Measurements from ENCODE around the gene PRSS58. TPM values are rescaled to one million over a fixed set of nuclear protein-coding genes. Genes with fewer than 3 reads are reported as not detected.

PRSS58 gene
- total and polyA plus RNA-seq, 2 donors (not counting 1 experiment from before 2014, with no cell fraction given), result not detected

DNA sequence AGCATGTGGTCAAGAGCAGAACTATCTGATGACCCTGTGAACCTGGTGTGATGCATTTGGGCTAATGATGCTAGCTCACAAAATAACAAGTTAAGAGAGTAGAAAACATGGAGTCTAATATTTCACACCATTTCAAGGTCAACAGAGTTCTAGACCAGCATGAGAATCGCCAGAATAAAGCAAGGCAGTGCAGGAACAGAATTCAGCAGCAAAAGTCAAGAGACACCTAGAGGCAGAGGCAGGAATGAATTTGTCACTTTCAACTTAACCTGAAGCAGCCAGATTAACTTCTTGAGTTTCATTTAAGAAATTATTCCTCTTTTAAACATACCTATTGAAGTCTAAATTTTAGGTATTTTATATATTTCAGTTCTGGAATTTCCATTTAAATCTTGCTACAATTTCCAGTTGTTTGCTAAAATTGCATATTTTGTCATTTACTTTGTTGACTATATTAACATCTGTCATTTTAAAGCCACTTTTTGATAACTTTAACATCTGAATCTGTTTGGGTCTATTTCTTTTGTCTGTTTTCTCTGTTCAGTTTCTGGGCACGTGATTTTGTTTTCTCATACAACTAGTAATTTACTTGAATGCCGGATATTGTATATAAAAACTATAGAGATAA lies 44.2 kb upstream of the PRSS58 start:
- Histone ChIP-seq H3K4me3 (replicated peaks in 1 of 4; ENCODE audit: control extremely low read depth in 1 of 4, insufficient read depth in 1 of 4, low read depth in 3 of 4, low read length in 4 of 4) (no peak overlapping the region), H3K9me3 (ENCODE audit: control insufficient read depth, insufficient read depth, low read depth, low read length) (no peaks in the 10 kb centered on the region), H3K27ac (ENCODE audit: insufficient read depth, low read length) (no peak overlapping the region), H3K27me3 (ENCODE audit: control insufficient read depth, insufficient read depth, low read length) (no peaks in the 10 kb centered on the region), H4K20me1 (ENCODE audit: control insufficient read depth, extremely low read depth, insufficient read depth, low read length) (no peaks in the 10 kb centered on the region), H3K4me1 (ENCODE audit: control insufficient read depth, extremely low read depth, insufficient read depth, low read length) (no peaks in the 10 kb centered on the region), H3K9ac (ENCODE audit: insufficient read depth, low read length) (no peak overlapping the region), H2AFZ (ENCODE audit: low read length) (no peak overlapping the region), H3K36me3 (ENCODE audit: control insufficient read depth, insufficient read depth, low read length) (no peaks in the 10 kb centered on the region), H3K79me2 (ENCODE audit: control insufficient read depth, insufficient read depth, low read length) (no peaks in the 10 kb centered on the region), H3K4me2 (ENCODE audit: extremely low read depth, insufficient read depth, low read length) (no peak overlapping the region)
- peak in 1 of 2 donors; percentile 6 for DNase-seq (ENCODE audit: low read depth in 2 of 2)
- TF ChIP-seq EZH2 (IDR thresholded peaks at IDR 0.05; ENCODE audit: low read length, missing control alignments), result no peak
- TF ChIP-seq, protein P1, sequence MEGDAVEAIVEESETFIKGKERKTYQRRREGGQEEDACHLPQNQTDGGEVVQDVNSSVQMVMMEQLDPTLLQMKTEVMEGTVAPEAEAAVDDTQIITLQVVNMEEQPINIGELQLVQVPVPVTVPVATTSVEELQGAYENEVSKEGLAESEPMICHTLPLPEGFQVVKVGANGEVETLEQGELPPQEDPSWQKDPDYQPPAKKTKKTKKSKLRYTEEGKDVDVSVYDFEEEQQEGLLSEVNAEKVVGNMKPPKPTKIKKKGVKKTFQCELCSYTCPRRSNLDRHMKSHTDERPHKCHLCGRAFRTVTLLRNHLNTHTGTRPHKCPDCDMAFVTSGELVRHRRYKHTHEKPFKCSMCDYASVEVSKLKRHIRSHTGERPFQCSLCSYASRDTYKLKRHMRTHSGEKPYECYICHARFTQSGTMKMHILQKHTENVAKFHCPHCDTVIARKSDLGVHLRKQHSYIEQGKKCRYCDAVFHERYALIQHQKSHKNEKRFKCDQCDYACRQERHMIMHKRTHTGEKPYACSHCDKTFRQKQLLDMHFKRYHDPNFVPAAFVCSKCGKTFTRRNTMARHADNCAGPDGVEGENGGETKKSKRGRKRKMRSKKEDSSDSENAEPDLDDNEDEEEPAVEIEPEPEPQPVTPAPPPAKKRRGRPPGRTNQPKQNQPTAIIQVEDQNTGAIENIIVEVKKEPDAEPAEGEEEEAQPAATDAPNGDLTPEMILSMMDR (conservative IDR thresholded peaks at IDR 0.05 in 1 of 2, IDR thresholded peaks at IDR 0.05 in 1 of 2; ENCODE audit: low read depth in 1 of 2, low read length in 2 of 2), result peak; percentile 27 to 30

DNA sequence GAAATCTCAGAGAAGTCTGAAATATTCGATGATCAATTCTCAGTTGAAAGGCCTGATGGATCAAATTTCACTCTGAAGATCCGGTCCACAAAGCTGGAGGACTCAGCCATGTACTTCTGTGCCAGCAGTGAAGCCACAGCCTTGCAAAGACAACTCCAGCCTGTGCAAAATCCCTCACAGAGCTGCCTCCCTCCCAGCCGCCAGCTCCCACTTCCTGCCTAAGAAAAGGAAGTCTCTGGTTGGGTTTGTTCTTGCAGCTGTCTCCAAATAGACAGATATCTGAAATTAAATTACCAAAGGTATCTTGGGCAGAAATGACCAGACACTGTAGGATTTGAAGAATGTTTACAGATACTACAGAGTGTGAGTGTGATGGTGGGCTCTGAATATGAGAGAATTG lies 43.4 kb upstream of the PRSS58 start:
- Histone ChIP-seq H4K20me1 (ENCODE audit: control insufficient read depth, extremely low read depth, insufficient read depth, low read length) (no peaks in the 10 kb centered on the region), H3K27me3 (ENCODE audit: control insufficient read depth, insufficient read depth, low read length) (no peaks in the 10 kb centered on the region), H3K4me2 (ENCODE audit: extremely low read depth, insufficient read depth, low read length) (no peak overlapping the region), H3K9ac (ENCODE audit: insufficient read depth, low read length) (no peak overlapping the region), H2AFZ (ENCODE audit: low read length) (no peak overlapping the region), H3K4me3 (replicated peaks in 1 of 4; ENCODE audit: control extremely low read depth in 1 of 4, insufficient read depth in 1 of 4, low read depth in 3 of 4, low read length in 4 of 4) (no peak overlapping the region), H3K9me3 (ENCODE audit: control insufficient read depth, insufficient read depth, low read depth, low read length) (no peaks in the 10 kb centered on the region), H3K79me2 (ENCODE audit: control insufficient read depth, insufficient read depth, low read length) (no peaks in the 10 kb centered on the region), H3K4me1 (ENCODE audit: control insufficient read depth, extremely low read depth, insufficient read depth, low read length) (no peaks in the 10 kb centered on the region), H3K36me3 (ENCODE audit: control insufficient read depth, insufficient read depth, low read length) (no peaks in the 10 kb centered on the region), H3K27ac (ENCODE audit: insufficient read depth, low read length) (no peak overlapping the region)
- DNase-seq (ENCODE audit: low read depth in 2 of 2), result no peak
- no peak for TF ChIP-seq EZH2 (IDR thresholded peaks at IDR 0.05; ENCODE audit: low read length, missing control alignments)
- TF ChIP-seq, protein P1 (conservative IDR thresholded peaks at IDR 0.05 in 1 of 2, IDR thresholded peaks at IDR 0.05 in 1 of 2; ENCODE audit: low read depth in 1 of 2, low read length in 2 of 2), result no peak

DNA sequence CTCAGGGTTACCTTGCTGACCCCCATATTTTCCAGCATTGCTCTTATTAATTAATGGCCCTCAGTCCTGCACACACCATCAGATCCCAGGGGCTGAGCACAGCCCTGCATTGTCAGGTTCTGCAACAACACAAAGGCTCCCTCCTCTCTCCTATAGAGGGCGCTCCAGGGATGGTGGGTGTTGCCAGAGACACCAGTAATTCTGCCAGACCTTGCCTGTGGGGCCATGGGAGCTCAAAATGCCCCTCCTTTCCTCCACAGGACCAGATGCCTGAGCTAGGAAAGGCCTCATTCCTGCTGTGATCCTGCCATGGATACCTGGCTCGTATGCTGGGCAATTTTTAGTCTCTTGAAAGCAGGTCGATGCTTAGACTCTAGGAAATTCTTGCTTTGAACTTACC lies 42.8 kb upstream of the PRSS58 start:
- DNase-seq (ENCODE audit: low read depth in 2 of 2), result no peak
- no peaks in the 10 kb centered on the region for H3K4me1 ChIP-seq (ENCODE audit: control insufficient read depth, extremely low read depth, insufficient read depth, low read length)
- no peaks in the 10 kb centered on the region for H3K36me3 ChIP-seq (ENCODE audit: control insufficient read depth, insufficient read depth, low read length)
- no peak overlapping the region for H3K4me2 ChIP-seq (ENCODE audit: extremely low read depth, insufficient read depth, low read length)
- no peaks in the 10 kb centered on the region for H4K20me1 ChIP-seq (ENCODE audit: control insufficient read depth, extremely low read depth, insufficient read depth, low read length)
- no peak overlapping the region for H3K4me3 ChIP-seq (replicated peaks in 1 of 4; ENCODE audit: control extremely low read depth in 1 of 4, insufficient read depth in 1 of 4, low read depth in 3 of 4, low read length in 4 of 4)
- TF ChIP-seq, protein P1 (conservative IDR thresholded peaks at IDR 0.05 in 1 of 2, IDR thresholded peaks at IDR 0.05 in 1 of 2; ENCODE audit: low read depth in 1 of 2, low read length in 2 of 2), result no peak
- TF ChIP-seq EZH2 (IDR thresholded peaks at IDR 0.05; ENCODE audit: low read length, missing control alignments), result no peak
- no peaks in the 10 kb centered on the region for H3K79me2 ChIP-seq (ENCODE audit: control insufficient read depth, insufficient read depth, low read length)
- H3K9ac ChIP-seq (ENCODE audit: insufficient read depth, low read length), result no peak overlapping the region
- H2AFZ ChIP-seq (ENCODE audit: low read length), result no peak overlapping the region
- H3K9me3 ChIP-seq (ENCODE audit: control insufficient read depth, insufficient read depth, low read depth, low read length), result no peaks in the 10 kb centered on the region
- no peak overlapping the region for H3K27ac ChIP-seq (ENCODE audit: insufficient read depth, low read length)
- H3K27me3 ChIP-seq (ENCODE audit: control insufficient read depth, insufficient read depth, low read length), result no peaks in the 10 kb centered on the region
